ENCODE measurements around the gene TMEM41A. TPM values are rescaled to one million over a fixed set of nuclear protein-coding genes. Genes with fewer than 3 reads are reported as not detected.

Gene TMEM41A
- 9.6 TPM for total RNA-seq

DNA sequence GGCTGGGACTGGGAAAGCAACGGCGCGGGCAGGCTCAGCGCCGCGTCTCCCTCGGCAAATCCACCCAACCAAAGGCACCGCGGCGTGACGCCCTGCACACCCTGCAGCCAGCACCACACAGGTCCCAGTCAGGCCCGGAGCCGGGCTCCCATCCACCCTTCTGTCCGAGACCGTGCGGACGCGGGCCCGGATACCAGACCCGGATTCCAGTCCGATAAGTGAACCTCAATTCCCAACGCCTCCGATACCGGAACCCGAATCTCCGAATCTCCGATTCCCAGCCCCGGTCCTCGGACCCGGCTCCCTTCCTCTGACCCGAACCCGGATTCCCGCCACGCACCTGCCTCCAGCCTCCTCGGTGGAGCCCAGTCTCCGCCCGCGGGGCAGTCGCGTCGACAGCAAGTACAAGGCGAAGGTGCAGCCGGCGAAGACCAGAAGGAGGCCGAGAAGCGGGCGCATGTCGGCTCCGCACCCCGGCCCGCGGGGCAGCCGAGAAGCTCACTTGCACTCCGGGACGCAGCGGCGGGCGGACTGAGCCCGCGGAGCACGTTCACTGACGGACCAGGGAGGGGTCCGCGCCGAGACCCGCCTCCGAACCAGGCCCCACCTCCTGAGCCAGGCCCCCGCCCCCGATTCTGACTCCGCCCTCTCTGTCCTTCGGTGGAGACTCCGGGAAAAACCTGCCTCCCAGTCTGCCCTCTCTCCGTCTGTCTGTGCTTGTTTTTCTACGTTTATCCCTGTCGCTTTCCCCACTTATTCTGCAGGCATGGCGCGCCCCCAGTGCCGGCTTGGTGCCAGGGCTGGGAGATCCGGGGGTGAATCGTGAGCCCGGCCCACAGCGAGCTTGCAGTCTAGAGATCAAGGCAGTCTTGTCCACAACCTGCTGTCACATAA, at the start of gene TMEM41A:
Gene TMEM41A, minus strand, starts transcription at position 533 of the 894 bp plus-strand sequence. Its CDS starts 74 bp downstream, at position 459.
- Histone ChIP-seq H3K27me3 (no peaks in the 10 kb centered on the region), H3K4me3 (peak within 1 kb of the TSS; percentile 69 to 82), H3K4me1 (peaks cover 32% of the 10 kb centered on the region), H3K9me3 (no peaks in the 10 kb centered on the region), H3K36me3 (peaks cover 0 to 30% of the 10 kb centered on the region in 2 donors), H3K27ac (peak within 1 kb of the TSS; percentile 72)
- peak in 1 of 2 donors; percentile 92 for DNase-seq (ENCODE audit: extremely low spot score in 2 of 2)
- TF ChIP-seq, protein P1, sequence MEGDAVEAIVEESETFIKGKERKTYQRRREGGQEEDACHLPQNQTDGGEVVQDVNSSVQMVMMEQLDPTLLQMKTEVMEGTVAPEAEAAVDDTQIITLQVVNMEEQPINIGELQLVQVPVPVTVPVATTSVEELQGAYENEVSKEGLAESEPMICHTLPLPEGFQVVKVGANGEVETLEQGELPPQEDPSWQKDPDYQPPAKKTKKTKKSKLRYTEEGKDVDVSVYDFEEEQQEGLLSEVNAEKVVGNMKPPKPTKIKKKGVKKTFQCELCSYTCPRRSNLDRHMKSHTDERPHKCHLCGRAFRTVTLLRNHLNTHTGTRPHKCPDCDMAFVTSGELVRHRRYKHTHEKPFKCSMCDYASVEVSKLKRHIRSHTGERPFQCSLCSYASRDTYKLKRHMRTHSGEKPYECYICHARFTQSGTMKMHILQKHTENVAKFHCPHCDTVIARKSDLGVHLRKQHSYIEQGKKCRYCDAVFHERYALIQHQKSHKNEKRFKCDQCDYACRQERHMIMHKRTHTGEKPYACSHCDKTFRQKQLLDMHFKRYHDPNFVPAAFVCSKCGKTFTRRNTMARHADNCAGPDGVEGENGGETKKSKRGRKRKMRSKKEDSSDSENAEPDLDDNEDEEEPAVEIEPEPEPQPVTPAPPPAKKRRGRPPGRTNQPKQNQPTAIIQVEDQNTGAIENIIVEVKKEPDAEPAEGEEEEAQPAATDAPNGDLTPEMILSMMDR (IDR thresholded peaks at IDR 0.05), result no peak
- peak; percentile 82 to 92 for TF ChIP-seq POLR2AphosphoS5 (IDR thresholded peaks at IDR 0.05; ENCODE audit: insufficient read depth in 1 of 2, low read depth in 1 of 2)
- TF ChIP-seq POLR2A (IDR thresholded peaks at IDR 0.05), result peak in 1 of 2 donors; percentile 19
- intact Hi-C loops (cut with DNase I), result no loop called here

DNA sequence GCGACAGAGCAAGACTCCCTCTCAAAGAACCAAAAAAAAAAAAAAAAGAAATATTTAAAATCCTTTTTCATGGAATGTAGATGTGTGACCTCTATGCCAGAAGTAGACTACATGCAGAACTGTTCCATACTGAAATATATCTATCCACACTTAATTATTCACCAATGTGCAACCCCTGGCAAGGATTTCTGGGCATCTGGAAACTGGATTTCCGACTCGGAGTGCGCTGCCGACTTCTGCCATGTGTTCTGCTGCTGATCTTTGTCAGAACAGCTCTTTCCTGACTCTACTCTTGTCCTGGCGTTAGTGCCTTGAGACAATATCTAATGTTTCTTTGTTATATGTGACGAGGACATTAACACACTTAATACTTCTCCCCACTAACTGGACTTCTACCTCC, 41.9 kb upstream of the TMEM41A start:
- no peaks in the 10 kb centered on the region for H3K36me3 ChIP-seq
- DNase-seq (ENCODE audit: extremely low spot score in 2 of 2), result no peak
- H3K9me3 ChIP-seq, result no peaks in the 10 kb centered on the region
- intact Hi-C loops (cut with DNase I), result no loop called here
- TF ChIP-seq, protein P1 (IDR thresholded peaks at IDR 0.05), result no peak
- no peak for TF ChIP-seq POLR2AphosphoS5 (IDR thresholded peaks at IDR 0.05; ENCODE audit: insufficient read depth in 1 of 2, low read depth in 1 of 2)
- no peak for TF ChIP-seq POLR2A (IDR thresholded peaks at IDR 0.05)
- H3K4me1 ChIP-seq, result no peaks in the 10 kb centered on the region
- H3K4me3 ChIP-seq, result no peak overlapping the region
- no peak overlapping the region for H3K27ac ChIP-seq
- H3K27me3 ChIP-seq, result no peaks in the 10 kb centered on the region

DNA sequence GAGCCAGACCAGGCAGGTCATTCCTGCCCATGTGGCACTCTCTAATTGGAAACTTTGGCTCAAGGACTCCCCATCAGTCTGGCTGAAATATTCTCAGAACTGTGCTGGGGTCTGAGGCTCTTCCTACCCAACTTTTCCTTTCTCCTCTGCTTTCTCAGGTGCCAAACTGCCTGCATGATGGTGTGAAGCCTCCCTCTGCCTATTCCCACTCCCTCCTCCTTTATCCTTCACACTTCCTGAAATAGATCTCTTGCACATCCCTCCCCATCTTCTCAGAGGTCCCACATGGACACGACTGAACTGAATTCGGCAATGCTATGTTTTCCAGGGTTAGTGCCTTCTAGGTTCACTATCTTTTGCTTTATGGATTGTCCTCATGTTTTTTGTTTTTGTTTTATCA, 41.1 kb upstream of the TMEM41A start:
- H3K27ac ChIP-seq, result no peak overlapping the region
- TF ChIP-seq POLR2AphosphoS5 (IDR thresholded peaks at IDR 0.05; ENCODE audit: insufficient read depth in 1 of 2, low read depth in 1 of 2) (no peak), POLR2A (IDR thresholded peaks at IDR 0.05) (no peak)
- TF ChIP-seq, protein P1 (IDR thresholded peaks at IDR 0.05), result no peak
- H3K4me1 ChIP-seq, result no peaks in the 10 kb centered on the region
- no peaks in the 10 kb centered on the region for H3K9me3 ChIP-seq
- intact Hi-C loops (cut with DNase I), result no loop called here
- no peaks in the 10 kb centered on the region for H3K27me3 ChIP-seq
- H3K4me3 ChIP-seq, result no peak overlapping the region
- no peaks in the 10 kb centered on the region for H3K36me3 ChIP-seq
- no peak for DNase-seq (ENCODE audit: extremely low spot score in 2 of 2)

DNA sequence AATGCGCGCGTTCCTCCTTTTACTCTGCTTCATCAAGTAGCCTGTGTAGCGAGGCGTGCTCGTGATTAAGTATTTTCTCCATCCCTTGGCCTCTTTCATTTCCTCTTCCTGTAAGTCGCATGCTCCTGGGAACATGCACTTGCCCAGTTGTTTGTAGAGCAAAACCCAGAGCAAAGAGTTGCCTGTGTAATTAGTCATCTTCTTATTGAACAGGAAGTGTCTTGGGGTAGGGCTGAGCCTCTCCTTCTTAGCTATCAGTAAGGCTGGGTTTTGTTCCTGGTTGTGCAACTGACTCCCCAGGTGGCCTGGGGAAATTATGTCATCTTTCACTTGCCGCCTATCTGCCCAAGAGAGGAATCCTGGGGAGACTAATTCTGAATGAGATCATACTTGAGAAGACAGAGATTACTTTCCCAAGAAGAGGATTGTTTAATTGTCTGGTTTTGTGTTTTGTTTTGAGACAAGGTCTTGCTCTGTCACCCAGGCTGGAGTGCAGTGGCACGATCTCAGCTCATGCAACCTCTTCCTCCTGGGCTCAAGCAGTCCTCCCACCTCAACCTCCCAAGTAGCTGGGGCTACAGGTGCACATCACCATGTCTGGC, 38.6 kb upstream of the TMEM41A start:
- TF ChIP-seq POLR2A (IDR thresholded peaks at IDR 0.05) (no peak), POLR2AphosphoS5 (IDR thresholded peaks at IDR 0.05; ENCODE audit: insufficient read depth in 1 of 2, low read depth in 1 of 2) (peak in 1 of 2 donors; percentile 52)
- TF ChIP-seq, protein P1 (IDR thresholded peaks at IDR 0.05), result no peak
- H3K4me1 ChIP-seq, result no peaks in the 10 kb centered on the region
- no peak overlapping the region for H3K27ac ChIP-seq
- H3K4me3 ChIP-seq, result no peak overlapping the region
- H3K27me3 ChIP-seq, result no peaks in the 10 kb centered on the region
- intact Hi-C loops (cut with DNase I), result no loop called here
- no peaks in the 10 kb centered on the region for H3K9me3 ChIP-seq
- no peak for DNase-seq (ENCODE audit: extremely low spot score in 2 of 2)
- H3K36me3 ChIP-seq, result no peaks in the 10 kb centered on the region
